ENCODE results near the gene PPM1K. TPM values are rescaled to one million over a fixed set of nuclear protein-coding genes. Genes with fewer than 3 reads are reported as not detected.

Gene PPM1K
- polyA plus RNA-seq, 1 experiment = 9.0 TPM

DNA sequence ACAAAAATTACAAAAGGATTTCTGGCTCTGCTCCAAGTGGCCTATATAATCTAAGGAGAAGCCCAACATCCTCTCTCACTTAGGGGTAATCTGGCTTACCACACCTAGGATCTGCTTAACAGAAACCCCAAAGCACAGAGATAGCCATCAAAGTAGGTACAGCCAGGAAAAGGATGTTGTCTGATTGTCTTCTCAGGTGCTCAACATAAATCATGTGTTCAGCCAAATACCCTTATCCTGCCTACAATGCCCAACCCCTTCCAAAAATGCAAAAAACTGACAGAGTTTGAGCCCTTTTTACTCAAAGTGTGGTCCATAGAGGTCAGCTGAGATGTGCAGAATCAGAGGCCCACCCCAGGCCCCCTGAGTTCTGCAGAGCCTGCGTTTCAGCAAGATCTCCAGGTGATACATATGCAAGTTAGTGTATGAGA lies 53.9 kb downstream of the PPM1K start:
- ChIA-PET CTCF (interaction anchor here (0.9 to 2.4 kb wide), 4 partner anchors 14 to 285 kb away, joined by 3 to 8 read pairs (median 5); partner anchors contain the start of gene HERC6), POLR2A (no interaction called here)
- no peak for DNase-seq (ENCODE audit: low read depth)
- H3K27me3 ChIP-seq (ENCODE audit: control insufficient read depth, insufficient read depth, low read length) = no peaks in the 10 kb centered on the region
- TF ChIP-seq, protein P1, sequence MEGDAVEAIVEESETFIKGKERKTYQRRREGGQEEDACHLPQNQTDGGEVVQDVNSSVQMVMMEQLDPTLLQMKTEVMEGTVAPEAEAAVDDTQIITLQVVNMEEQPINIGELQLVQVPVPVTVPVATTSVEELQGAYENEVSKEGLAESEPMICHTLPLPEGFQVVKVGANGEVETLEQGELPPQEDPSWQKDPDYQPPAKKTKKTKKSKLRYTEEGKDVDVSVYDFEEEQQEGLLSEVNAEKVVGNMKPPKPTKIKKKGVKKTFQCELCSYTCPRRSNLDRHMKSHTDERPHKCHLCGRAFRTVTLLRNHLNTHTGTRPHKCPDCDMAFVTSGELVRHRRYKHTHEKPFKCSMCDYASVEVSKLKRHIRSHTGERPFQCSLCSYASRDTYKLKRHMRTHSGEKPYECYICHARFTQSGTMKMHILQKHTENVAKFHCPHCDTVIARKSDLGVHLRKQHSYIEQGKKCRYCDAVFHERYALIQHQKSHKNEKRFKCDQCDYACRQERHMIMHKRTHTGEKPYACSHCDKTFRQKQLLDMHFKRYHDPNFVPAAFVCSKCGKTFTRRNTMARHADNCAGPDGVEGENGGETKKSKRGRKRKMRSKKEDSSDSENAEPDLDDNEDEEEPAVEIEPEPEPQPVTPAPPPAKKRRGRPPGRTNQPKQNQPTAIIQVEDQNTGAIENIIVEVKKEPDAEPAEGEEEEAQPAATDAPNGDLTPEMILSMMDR (IDR thresholded peaks at IDR 0.05; ENCODE audit: insufficient read depth, low read depth, low read length) = no peak
- H3K4me3 ChIP-seq (ENCODE audit: low read depth, low read length) = no peak overlapping the region
- no peaks in the 10 kb centered on the region for H3K36me3 ChIP-seq (ENCODE audit: control insufficient read depth, insufficient read depth, low read length)

DNA sequence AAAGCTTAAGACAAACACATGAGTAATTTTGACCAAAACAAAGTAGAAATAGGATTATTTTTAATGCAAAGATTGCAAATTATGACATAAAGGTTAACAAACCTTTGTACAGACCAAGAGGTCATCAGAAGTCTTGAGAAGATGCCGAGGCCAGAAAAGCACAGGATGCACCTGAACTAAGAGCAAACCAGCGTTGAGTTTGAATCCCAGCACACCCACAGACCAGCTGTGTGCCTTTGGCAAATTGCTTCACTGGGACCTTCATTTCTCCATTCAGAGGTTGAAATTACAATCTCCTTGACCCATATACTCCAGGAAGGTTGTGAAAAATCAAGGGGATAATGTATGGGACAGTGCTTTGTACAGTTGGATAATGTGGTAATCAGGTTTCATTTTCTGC lies 56.6 kb downstream of the PPM1K start:
- TF ChIP-seq, protein P1 (IDR thresholded peaks at IDR 0.05; ENCODE audit: insufficient read depth, low read depth, low read length) = no peak
- POLR2A ChIA-PET = interaction anchor here (0.5 kb wide), 1 partner anchor 179 kb away, joined by 3 read pairs; no protein-coding TSS in a partner anchor
- no peak overlapping the region for H3K4me3 ChIP-seq (ENCODE audit: low read depth, low read length)

DNA sequence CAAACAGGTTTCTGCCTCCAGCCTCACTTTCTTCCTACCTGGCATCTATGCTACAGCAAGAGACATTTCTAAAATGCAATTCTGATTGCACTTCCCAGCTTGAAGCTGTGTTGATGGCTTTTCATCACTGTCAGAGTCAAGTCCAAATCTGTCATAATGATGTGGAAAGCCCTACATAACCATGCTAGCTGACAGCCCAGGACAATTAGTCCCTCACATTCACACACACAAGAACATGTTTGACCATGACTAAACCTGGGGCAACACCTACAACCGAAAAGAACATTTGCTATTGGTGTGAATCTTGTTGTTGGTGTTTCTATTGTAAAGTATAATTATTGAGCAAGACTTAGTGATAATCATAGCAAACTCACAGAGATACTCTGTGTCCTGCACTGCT lies 58.2 kb downstream of the PPM1K start:
- ChIA-PET POLR2A (interaction anchor here (0.6 kb wide), 1 partner anchor 224 kb away, joined by 4 read pairs; no protein-coding TSS in a partner anchor), CTCF (interaction anchor here (1.1 kb wide), 1 partner anchor 377 kb away, joined by 3 read pairs; no protein-coding TSS in a partner anchor)
- no peak for DNase-seq (ENCODE audit: low read depth)
- Histone ChIP-seq H3K36me3 (ENCODE audit: control insufficient read depth, insufficient read depth, low read length) (no peaks in the 10 kb centered on the region), H3K27me3 (ENCODE audit: control insufficient read depth, insufficient read depth, low read length) (no peaks in the 10 kb centered on the region), H3K4me3 (ENCODE audit: low read depth, low read length) (no peak overlapping the region)
- TF ChIP-seq, protein P1 (IDR thresholded peaks at IDR 0.05; ENCODE audit: insufficient read depth, low read depth, low read length) = no peak

More for the DNA sequence above, 56.6 kb downstream of the PPM1K start:
- Histone ChIP-seq H3K27me3 (ENCODE audit: control insufficient read depth, insufficient read depth, low read length) (no peaks in the 10 kb centered on the region), H3K36me3 (ENCODE audit: control insufficient read depth, insufficient read depth, low read length) (no peaks in the 10 kb centered on the region)
- CTCF ChIA-PET = interaction anchor here (0.7 to 2.1 kb wide), 4 partner anchors 9 to 297 kb away, joined by 3 to 9 read pairs (median 6); no protein-coding TSS in a partner anchor
- no peak for DNase-seq (ENCODE audit: low read depth)

DNA sequence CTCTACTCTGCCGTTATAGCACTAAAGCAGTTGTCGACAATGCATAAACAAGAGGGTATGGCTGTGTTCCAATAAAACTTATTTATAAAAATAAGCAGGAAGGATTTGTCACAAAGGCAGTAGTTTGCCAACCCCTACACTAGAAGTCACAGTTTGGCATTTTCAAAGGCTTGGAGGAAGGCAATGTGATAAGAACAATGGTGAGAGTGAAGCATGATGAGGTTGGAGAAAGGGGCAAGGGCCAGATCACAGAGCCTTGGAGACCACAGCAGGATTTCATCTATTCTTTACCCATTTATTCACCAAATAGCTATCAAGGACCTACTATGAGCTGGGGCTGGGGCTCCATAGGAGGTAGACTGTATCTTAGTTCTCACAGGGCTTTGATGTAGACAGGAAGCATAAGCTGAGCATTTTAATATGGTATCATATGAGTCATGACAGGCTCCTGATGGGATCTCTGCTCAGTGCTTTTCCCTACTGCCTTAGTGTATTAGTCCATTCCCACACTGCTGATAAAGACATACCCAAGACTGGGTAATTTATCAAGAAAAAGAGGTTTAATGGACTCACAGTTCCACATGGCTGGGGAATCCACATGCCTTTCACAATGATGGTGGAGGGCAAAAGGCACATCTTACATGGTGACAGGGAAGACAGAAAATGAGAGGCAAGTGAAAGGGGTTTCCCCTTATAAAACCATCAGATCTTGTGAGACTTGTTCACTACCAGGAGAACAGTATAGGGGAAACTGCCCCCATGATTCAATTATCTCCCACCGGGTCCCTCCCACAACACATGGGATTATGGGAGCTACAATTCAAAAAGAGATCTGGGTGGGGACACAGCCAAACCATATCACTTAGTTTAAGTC lies 58.9 kb downstream of the PPM1K start:
- DNase-seq (ENCODE audit: low read depth) = no peak

More for the DNA sequence above, 58.9 kb downstream of the PPM1K start:
- no peaks in the 10 kb centered on the region for H3K36me3 ChIP-seq (ENCODE audit: control insufficient read depth, insufficient read depth, low read length)
- ChIA-PET CTCF (interaction anchor here (1.1 kb wide), 1 partner anchor 291 kb away, joined by 3 read pairs; no protein-coding TSS in a partner anchor), POLR2A (interaction anchor here (0.6 kb wide), 1 partner anchor 225 kb away, joined by 4 read pairs; no protein-coding TSS in a partner anchor)
- TF ChIP-seq, protein P1 (IDR thresholded peaks at IDR 0.05; ENCODE audit: insufficient read depth, low read depth, low read length) = no peak
- H3K27me3 ChIP-seq (ENCODE audit: control insufficient read depth, insufficient read depth, low read length) = peaks cover 1% of the 10 kb centered on the region; the same call in 1 of the 2 replicates
- no peak overlapping the region for H3K4me3 ChIP-seq (ENCODE audit: low read depth, low read length)
